Fibroblast of mammary gland (primary cell): ENCODE data around the gene IER3.
"Not testable (repeated sequence)": the region's sequence is repeated elsewhere in the genome, so short reads cannot be mapped to it uniquely, and the experiment has no call there.

ENCODE experiments used
- DNase-seq: peaks from one replicate; pipeline ENCODE4 v3.0.0-alpha.2; 2010; ENCODE audit warnings: low read depth
- H3K4me3 ChIP-seq: 2 replicates; pipeline ENCODE4 v1.5.1; 2011; ENCODE audit warnings: low read depth, mild to moderate bottlenecking, low read length, moderate library complexity; ENCODE audit not compliant: control insufficient read depth
- TF ChIP-seq, protein P1 (sequence below): conservative IDR thresholded peaks from 2 replicates; pipeline ENCODE4 v1.5.1; 2011; ENCODE audit warnings: low read depth, low read length, inconsistent platforms; ENCODE audit not compliant: control insufficient read depth, insufficient read depth

The IER3 gene

DNA sequence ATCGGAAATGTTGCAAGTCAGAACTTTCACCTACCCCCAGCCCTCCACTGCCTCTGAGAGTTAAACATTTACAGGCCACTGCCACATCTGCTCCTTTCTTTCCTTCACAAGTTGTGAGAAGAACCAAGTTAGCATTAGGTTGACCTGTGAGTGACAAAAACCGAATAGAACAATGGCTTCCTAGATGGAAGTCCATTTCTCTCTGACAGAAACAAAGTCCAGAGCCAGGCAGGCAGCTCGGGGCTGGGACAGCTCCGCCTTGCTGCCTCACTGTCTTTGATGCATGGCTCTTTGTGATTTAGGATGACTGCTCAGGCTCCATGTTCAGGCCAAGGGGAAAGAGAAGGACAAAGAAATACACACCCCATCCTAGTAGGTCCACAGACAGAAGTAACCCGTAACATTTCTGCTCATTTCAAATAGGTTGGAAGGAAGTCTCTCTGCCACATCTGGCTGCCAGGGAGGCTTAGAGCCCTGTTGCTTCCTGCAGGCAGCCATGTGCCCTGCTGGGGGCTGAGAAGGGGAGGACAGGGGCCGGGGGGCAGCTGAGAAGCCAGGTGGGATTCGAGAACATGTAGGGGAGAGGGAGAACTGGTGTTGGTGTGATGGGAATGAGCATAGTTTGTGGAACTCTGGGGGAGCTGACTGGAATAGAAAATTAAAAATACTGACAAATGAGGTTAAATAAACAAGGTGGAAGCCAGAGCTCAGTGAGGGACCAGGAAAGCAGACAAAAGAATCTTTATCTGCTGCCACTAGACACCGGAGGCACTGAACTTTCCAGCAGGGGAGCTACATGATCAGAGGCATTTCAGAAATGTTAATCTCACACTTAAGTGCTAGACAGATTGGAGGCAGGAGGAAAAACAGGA is 19.5 kb upstream of the IER3 start:
- TF ChIP-seq, protein P1, sequence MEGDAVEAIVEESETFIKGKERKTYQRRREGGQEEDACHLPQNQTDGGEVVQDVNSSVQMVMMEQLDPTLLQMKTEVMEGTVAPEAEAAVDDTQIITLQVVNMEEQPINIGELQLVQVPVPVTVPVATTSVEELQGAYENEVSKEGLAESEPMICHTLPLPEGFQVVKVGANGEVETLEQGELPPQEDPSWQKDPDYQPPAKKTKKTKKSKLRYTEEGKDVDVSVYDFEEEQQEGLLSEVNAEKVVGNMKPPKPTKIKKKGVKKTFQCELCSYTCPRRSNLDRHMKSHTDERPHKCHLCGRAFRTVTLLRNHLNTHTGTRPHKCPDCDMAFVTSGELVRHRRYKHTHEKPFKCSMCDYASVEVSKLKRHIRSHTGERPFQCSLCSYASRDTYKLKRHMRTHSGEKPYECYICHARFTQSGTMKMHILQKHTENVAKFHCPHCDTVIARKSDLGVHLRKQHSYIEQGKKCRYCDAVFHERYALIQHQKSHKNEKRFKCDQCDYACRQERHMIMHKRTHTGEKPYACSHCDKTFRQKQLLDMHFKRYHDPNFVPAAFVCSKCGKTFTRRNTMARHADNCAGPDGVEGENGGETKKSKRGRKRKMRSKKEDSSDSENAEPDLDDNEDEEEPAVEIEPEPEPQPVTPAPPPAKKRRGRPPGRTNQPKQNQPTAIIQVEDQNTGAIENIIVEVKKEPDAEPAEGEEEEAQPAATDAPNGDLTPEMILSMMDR, result no peak
- no peak for DNase-seq
- no peak overlapping the region for H3K4me3 ChIP-seq

DNA sequence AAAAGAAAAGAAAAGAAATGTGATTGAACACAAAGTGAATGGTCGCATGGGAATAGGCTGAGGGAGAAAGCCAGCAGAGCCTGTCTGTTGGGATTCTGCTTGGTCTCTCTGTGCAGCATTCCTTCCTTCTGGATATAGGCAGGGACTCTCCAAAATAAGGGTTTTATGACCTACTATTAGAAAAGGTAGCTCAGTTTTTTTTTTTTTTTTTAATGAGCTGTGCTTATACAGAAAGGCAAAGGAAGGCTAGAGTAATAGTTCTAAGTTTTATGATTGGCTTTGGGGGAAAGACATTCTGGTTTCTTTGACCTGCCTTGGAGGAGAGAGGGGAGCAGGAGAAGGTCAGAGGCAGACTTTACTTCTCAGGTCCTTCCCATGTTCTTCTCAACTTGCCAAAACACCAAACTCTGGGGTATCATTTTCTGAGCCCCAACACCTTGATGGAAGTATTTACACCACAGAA is 18.8 kb upstream of the IER3 start:
- TF ChIP-seq, protein P1, result no peak

DNA sequence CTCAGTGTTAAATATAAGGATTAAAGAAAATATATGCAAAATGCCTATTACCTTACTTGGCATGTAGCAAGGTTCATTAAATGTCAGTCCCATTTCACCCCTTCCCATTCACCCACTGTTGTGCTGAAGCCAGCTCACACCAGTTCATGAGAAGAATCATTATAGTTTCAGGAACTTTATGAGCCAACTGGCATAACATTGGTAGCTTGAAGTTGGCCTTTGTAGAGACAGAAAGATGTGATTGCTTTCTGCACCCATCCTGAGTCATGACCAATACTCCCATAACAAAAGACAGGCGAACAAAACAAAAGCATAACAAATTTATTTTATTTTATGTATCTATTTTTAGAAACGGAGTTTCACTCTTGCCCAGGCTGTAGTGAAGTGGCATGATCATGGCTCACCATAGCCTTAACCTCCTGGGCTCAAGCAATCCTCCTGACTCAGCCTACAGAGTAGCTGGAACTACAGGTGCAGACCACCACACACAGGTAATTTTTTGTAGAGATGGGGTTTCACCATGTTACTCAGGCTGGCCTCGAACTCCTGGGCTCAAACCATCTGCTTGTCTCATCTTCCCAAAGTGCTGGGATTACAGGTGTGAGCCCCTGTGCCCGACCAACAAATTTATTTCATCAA is 17.6 kb upstream of the IER3 start:
- no peak overlapping the region for H3K4me3 ChIP-seq
- TF ChIP-seq, protein P1, result no peak
- no peak for DNase-seq

More for the DNA sequence above, 18.8 kb upstream of the IER3 start:
- no peak overlapping the region for H3K4me3 ChIP-seq
- no peak for DNase-seq

DNA sequence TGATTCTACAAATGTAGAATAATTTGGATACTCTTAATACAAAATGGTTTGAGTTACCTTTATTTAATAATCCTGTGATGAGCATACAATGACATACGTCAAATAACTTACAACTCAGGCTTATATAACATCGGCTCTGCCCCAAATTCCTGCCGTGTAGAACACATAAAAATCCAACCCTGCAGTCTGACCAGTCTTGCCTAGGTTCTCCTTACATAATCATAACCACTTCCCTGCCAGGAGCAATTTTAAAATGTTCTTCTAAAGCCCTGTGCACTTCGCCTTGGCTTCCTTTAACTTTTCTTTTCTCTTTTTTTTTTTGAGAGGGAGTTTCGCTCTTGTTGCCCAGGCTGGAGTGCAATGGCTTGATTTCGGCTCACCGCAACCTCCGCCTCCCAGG is 16.2 kb upstream of the IER3 start:
- TF ChIP-seq, protein P1, result no peak
- DNase-seq, result no peak
- H3K4me3 ChIP-seq, result no peak overlapping the region

DNA sequence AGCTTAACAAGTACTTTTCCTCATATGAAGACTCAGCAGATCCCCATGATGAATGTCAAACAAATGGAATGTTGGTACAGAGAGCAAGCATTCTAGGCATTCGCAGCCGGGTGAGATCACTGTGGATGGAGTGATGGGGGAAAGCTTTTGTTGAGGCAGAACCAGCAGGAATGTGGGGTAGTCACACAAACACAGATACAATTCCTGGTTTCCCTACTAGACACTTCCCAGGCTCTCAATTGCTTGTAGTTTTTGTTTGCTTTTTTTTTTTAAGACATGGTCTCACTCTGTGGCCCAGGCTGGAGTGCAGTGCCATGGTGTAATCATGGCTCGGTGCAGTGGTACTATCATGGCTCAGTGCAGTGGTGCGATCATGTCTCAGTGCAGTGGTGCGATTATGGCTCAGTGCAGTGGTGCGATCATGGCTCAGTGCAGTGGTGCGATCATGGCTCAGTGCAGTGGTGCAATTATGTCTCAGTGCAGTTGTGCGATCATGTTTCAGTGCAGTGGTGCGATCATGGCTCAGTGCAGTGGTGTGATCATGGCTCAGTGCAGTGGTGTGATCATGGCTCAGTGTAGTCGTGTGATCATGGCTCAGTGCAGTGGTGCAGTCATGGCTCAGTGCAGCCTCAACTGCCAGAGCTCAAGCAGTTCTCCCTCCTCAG is 15.4 kb upstream of the IER3 start:
- DNase-seq, result peak; percentile 87
- no peak overlapping the region for H3K4me3 ChIP-seq
- TF ChIP-seq, protein P1, result no peak

DNA sequence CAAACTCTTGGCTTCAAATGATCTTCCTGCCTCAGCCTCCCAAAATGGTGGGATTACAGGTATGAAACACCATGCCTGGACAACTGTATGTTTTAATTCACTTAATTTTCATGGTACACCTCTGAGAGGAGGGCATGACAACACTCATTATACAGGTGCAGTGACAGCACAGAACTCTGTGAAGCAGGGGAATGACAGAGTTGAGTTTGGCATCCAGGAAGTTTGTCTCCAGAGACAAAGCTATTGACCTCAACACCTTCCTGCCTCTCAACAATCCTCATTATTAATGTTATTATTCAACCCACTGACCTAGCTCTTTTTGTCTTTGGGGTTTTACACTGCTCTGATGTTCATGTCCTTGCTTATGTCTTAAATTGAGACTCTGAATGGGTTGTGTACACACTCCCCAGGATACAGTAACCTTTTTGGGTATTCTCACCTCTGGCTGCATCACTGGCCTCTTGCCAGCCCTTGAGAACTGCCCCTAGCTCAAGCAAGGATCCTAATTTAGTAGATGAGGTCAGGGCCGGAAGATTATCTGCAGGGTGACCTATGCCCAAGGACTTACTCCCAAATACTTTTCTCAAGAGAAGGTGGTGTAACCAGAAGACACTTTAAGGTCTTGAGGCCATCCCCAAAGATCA is 13.0 kb upstream of the IER3 start:
- TF ChIP-seq, protein P1, result no peak
- DNase-seq, result no peak
- H3K4me3 ChIP-seq, result no peak overlapping the region

DNA sequence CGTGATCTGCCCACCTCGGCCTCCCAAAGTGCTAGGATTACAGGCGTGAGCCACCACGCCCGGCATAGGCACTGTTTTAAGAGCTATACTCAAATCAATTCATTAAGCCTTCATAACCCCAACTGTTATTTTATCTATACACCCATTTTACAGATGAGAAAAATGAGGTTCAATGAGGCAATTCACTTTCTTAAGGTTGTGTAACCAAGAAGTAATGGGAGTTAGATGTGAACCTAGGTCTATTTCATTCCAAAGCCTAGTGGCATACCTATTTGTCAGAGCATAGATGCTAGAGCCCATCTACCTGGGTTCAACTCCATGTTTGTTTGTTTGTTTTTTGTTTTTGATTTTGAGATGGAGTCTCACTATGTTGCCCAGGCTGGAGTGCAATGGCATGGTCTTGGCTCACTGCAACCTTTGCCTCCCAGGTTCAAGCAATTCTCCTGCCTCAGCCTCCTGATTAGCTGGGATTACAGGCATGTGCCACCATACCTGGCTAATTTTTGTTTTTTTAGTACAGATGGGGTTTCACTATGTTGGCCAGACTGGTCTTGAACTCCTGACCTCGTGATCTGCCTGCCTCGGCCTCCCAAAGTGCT is 12.2 kb upstream of the IER3 start:
- H3K4me3 ChIP-seq, DNase-seq: not testable (repeated sequence)
